Activated gamma-delta T cell treated with Interleukin-2 at 50 U/mL for 16 hours (primary cell): ENCODE measurements around the gene SLC6A5.

Experiments used
- DNase-seq: peaks from one replicate; pipeline ENCODE4 v3.0.0-alpha.2; 2020

The SLC6A5 gene

DNA sequence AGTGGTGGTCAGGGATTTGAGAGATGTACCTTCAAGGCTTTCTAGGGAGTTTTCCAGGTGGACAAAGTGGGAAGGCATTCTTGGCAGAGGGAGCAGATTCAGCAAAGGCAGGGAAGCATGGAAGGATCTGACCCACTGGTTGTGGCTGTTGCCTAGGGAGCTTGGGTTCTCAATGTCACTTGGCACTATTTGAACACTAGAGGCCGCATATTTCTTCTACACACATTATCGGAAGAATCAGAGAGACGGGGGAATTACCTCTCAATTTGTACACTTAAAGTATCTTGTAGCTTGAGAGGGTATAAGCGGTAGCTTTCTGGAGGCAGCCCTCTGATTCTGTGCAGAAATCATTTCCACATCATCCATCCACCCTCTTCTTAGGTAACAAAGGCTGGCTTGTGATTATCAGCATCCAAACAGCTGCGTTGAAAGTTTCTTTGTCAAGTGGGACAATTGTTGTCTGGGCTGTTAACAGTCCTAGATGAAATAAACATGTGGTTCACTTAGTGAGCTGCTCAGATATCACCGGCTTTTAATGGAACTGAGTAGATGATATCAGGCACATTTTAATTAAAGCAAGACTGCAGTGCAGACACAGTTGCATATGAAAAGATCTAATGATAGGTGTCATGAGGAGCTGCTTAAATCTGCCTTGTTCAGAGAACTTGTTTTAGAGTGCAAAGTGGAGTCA, 72.6 kb downstream of the SLC6A5 start:
- DNase-seq = no peak

DNA sequence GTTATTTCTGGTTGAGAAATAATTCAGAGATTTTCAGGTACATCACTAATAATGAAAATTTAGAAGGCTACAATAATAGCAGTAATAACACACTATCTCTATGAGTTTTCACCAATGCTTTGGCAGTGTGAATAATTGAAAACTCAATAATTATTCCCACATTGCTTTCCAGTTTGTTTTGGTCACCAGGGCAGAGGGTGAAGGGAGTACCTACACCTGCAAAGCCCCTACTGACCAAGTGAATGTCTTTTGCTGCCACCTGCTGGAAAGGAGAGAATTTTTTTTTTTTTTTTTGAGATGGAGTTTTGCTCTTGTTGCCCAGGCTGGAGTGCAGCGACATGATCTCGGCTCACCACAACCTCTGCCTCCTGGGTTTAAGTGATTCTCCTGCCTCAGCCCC, 73.2 kb downstream of the SLC6A5 start:
- DNase-seq = no peak

DNA sequence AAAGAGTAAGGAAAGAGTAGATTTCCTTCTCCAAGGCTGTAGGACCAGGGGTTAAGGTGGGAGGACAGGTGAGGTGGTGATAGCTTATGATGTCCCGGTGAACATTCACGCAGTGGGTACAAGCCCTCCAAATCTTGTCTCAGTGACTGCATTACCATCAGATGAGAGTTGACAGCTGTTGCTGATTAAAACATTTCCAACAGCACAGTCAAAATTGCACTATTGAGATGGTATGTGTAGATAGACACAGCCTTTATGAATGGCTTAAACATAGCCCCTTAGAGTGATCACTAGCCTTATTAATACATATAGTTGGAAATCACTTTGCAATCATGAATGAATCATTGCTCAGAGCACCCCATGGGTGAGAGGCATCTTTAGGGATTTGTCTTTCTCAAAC, 77.2 kb downstream of the SLC6A5 start:
- no peak for DNase-seq

DNA sequence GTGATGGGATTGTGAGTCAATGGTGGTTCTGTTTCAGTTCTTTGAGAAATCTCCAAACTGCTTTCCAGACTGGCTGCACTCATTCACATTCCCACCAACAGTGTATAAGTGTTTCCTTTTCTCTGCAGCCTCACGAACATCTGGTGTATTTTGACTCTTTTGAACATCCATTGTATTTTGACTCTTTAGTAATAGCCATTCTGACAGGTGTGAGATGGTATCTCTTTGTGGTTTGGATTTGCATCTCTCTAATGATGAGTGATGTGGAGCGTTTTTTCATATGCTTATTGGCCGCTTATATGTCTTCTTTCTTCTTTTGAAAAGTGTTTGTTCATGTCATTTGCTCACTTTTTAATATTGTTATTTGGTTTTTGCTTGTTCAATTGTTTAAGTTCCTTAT, 89.4 kb downstream of the SLC6A5 start:
- DNase-seq = no peak

DNA sequence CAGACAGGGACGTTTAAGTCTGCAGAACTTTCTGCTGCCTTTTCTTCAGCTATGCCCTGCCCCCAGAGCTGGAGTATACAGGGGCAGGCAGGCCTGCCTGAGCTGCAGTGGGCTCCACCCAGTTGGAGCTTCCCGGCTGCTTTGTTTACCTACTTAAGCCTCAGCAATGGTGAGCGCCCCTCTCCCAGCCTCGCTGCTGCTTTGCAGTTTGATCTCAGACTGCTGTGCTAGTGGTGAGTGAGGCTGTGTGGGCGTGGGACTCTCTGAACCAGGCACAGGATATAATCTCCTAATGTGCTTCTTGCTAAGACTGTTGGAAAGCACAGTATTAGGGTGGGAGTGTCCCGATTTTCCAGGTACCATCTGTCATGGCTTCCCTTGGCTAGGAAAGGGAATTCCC, 108.5 kb downstream of the SLC6A5 start:
- no peak for DNase-seq
